H1 (cell line): Measurements from ENCODE around the gene RREB1. TPM values are rescaled to one million over a fixed set of nuclear protein-coding genes. Genes with fewer than 3 reads are reported as not detected.

ENCODE experiments used
- CTCF ChIA-PET: fragments of 300-600 bp; sonication (Branson Sonifier 250); formaldehyde crosslinking; loops from one replicate; lab custom pipeline; 2021; ENCODE audit not compliant: partially characterized antibody; lab: Charles Lee
- POLR2A ChIA-PET: fragments of 300-600 bp; sonication (Branson Sonifier 250); formaldehyde crosslinking; loops from one replicate; lab custom pipeline; 2021; ENCODE audit warnings: inconsistent platforms; ENCODE audit not compliant: partially characterized antibody; lab: Charles Lee
- DNase-seq, 2 experiments: peaks; one replicate each; pipeline versions ENCODE4 v3.0.0 to v3.0.0-alpha.2; 2010 to 2022; ENCODE audit warnings: low spot score in 2 of 2, low read depth in 1 of 2, mixed read lengths in 1 of 2
- FAIRE-seq: peaks from 2 replicates; lab custom pipeline; 2011; peaks lifted over from hg19 to GRCh38; lab: Jason Lieb, UNC
- H2AFZ ChIP-seq: 2 replicates; pipeline ENCODE4 v1.8.1; 2012; ENCODE audit warnings: low read length, inconsistent platforms
- H2AK5ac ChIP-seq: 2 replicates; pipeline ENCODE4 v1.6.1; 2013; ENCODE audit warnings: low read depth, low read length
- H2BK120ac ChIP-seq: replicated peaks from 2 replicates; pipeline ENCODE3; 2013; ENCODE audit warnings: low read depth, low read length, inconsistent platforms
- H2BK12ac ChIP-seq: 2 replicates; pipeline ENCODE4 v1.6.1; 2013; ENCODE audit warnings: low read depth, low read length
- H2BK15ac ChIP-seq: 2 replicates; pipeline ENCODE4 v1.6.1; 2013; ENCODE audit warnings: low read length
- H2BK20ac ChIP-seq: 2 replicates; pipeline ENCODE4 v1.6.1; 2013; ENCODE audit warnings: low read length
- H2BK5ac ChIP-seq: 2 replicates; pipeline ENCODE4 v1.6.1; 2013; ENCODE audit warnings: low read depth, low read length
- H3K14ac ChIP-seq: 2 replicates; pipeline ENCODE4 v1.6.1; 2013; ENCODE audit warnings: inconsistent platforms; ENCODE audit not compliant: insufficient read length
- H3K18ac ChIP-seq: 2 replicates; pipeline ENCODE4 v1.6.1; 2013; ENCODE audit warnings: low read length; ENCODE audit errors: extremely low read depth
- H3K23ac ChIP-seq: 2 replicates; pipeline ENCODE4 v1.6.1; 2013; ENCODE audit warnings: inconsistent platforms; ENCODE audit not compliant: insufficient read length
- H3K23me2 ChIP-seq: 2 replicates; pipeline ENCODE4 v1.6.1; 2013; ENCODE audit warnings: low read depth, low read length
- H3K27ac ChIP-seq: 2 replicates; pipeline ENCODE4 v1.6.1; 2011; ENCODE audit warnings: low read depth, low read length, inconsistent platforms
- H3K27me3 ChIP-seq, 4 experiments: replicated peaks in 1 of 4; 1 replicate in 1 of 4; 2 replicates in 3 of 4; pipeline versions ENCODE4 v1.6.1 to v1.8.1; 2011 to 2013; ENCODE audit warnings: low read length in 3 of 4, mild to moderate bottlenecking in 3 of 4, inconsistent platforms in 2 of 4, mixed read lengths in 2 of 4, moderate library complexity in 1 of 4; ENCODE audit not compliant: control insufficient read depth in 3 of 4, insufficient read depth in 3 of 4; ENCODE audit errors: extremely low read depth in 1 of 4
- H3K36me3 ChIP-seq, 4 experiments: 2 replicates each; pipeline versions ENCODE4 v1.6.1 to v1.8.1; 2011 to 2013; ENCODE audit warnings: mild to moderate bottlenecking in 4 of 4, low read length in 3 of 4, moderate library complexity in 2 of 4, control low read depth in 1 of 4, inconsistent platforms in 1 of 4; ENCODE audit not compliant: insufficient read depth in 4 of 4, control insufficient read depth in 2 of 4
- H3K4ac ChIP-seq: replicated peaks from 2 replicates; pipeline ENCODE3; 2013; ENCODE audit warnings: low read length, low read depth, mixed read lengths, inconsistent platforms; ENCODE audit not compliant: insufficient read length
- H3K4me1 ChIP-seq, 4 experiments: replicated peaks in 1 of 4; 1 replicate in 1 of 4; 2 replicates in 3 of 4; pipeline versions ENCODE4 v1.6.1 to v1.8.1; 2011 to 2013; ENCODE audit warnings: low read length in 3 of 4, inconsistent platforms in 2 of 4, mixed read lengths in 1 of 4; ENCODE audit not compliant: insufficient read depth in 4 of 4, control insufficient read depth in 3 of 4
- H3K4me2 ChIP-seq, 2 experiments: 2 replicates each; pipeline versions ENCODE4 v1.6.1 to v1.8.1; 2011 to 2013; ENCODE audit warnings: low read depth in 2 of 2, low read length in 2 of 2, control low read depth in 1 of 2, inconsistent platforms in 1 of 2, mild to moderate bottlenecking in 1 of 2; ENCODE audit not compliant: insufficient read depth in 1 of 2
- H3K4me3 ChIP-seq, 4 experiments: fragments of 200-600, 300-600 bp in 1 of 4; sonication (generic), shearing (Covaris generic), sonication (Bioruptor Twin) in 1 of 4; 2 replicates each; pipeline versions ENCODE4 v1.5.1 to v1.8.1; 2011 to 2016; ENCODE audit warnings: low read length in 4 of 4, low read depth in 3 of 4, control low read depth in 2 of 4, inconsistent platforms in 2 of 4, mild to moderate bottlenecking in 2 of 4, mixed read lengths in 1 of 4, moderate library complexity in 1 of 4; ENCODE audit not compliant: insufficient read depth in 2 of 4; ENCODE audit errors: extremely low read depth in 1 of 4
- H3K56ac ChIP-seq: replicated peaks from 2 replicates; pipeline ENCODE3; 2013; ENCODE audit warnings: low read depth, mild to moderate bottlenecking, mixed read lengths, low read length, inconsistent platforms; ENCODE audit not compliant: insufficient read length
- H3K79me1 ChIP-seq: 2 replicates; pipeline ENCODE4 v1.6.1; 2013; ENCODE audit warnings: low read depth, low read length, control low read depth
- H3K79me2 ChIP-seq, 2 experiments: 2 replicates each; pipeline versions ENCODE4 v1.6.1 to v1.8.1; 2012 to 2013; ENCODE audit warnings: low read length in 2 of 2, mild to moderate bottlenecking in 2 of 2, inconsistent platforms in 1 of 2; ENCODE audit not compliant: insufficient read depth in 2 of 2, control insufficient read depth in 1 of 2
- H3K9ac ChIP-seq, 4 experiments: replicated peaks in 1 of 4; 1 replicate in 1 of 4; 2 replicates in 3 of 4; pipeline versions ENCODE4 v1.6.1 to v1.8.1; 2011 to 2013; ENCODE audit warnings: low read depth in 3 of 4, low read length in 3 of 4, control low read depth in 2 of 4, mild to moderate bottlenecking in 2 of 4, moderate library complexity in 2 of 4, inconsistent platforms in 1 of 4; ENCODE audit errors: extremely low read depth in 1 of 4
- H3K9me3 ChIP-seq, 2 experiments: 2 replicates each; pipeline versions ENCODE4 v1.6.1 to v1.8.1; 2012 to 2013; ENCODE audit warnings: mild to moderate bottlenecking in 2 of 2, moderate library complexity in 2 of 2, control low read depth in 1 of 2, inconsistent platforms in 1 of 2, low read depth in 1 of 2, low read length in 1 of 2, mixed read lengths in 1 of 2; ENCODE audit not compliant: insufficient read depth in 2 of 2
- H4K20me1 ChIP-seq, 2 experiments: replicated peaks in 1 of 2; 2 replicates each; pipeline versions ENCODE3 to v1.8.1; 2011 to 2013; ENCODE audit warnings: inconsistent platforms in 2 of 2, low read length in 2 of 2, mild to moderate bottlenecking in 1 of 2; ENCODE audit not compliant: insufficient read depth in 2 of 2, control insufficient read depth in 1 of 2
- H4K5ac ChIP-seq: 2 replicates; pipeline ENCODE4 v1.6.1; 2013; ENCODE audit warnings: low read length, low read depth, mixed read lengths, inconsistent platforms; ENCODE audit not compliant: insufficient read length
- H4K8ac ChIP-seq: 2 replicates; pipeline ENCODE4 v1.8.0; 2013; ENCODE audit warnings: mild to moderate bottlenecking, moderate library complexity, low read length, inconsistent platforms; ENCODE audit not compliant: insufficient read depth; ENCODE audit errors: extremely low read depth
- H4K91ac ChIP-seq: replicated peaks from 2 replicates; pipeline ENCODE3; 2013; ENCODE audit warnings: low read length, mixed read lengths, inconsistent platforms; ENCODE audit not compliant: insufficient read length
- E2F6 ChIP-seq: IDR thresholded peaks from 2 replicates; pipeline ENCODE4 v1.6.1; 2012; ENCODE audit warnings: inconsistent platforms
- RXRA ChIP-seq: IDR thresholded peaks from 2 replicates; pipeline ENCODE4 v1.6.1; 2011; ENCODE audit warnings: low read depth, mild to moderate bottlenecking, low read length, moderate library complexity; ENCODE audit not compliant: insufficient read depth
- SP4 ChIP-seq: IDR thresholded peaks from 2 replicates; pipeline ENCODE4 v1.6.1; 2012; ENCODE audit warnings: low read length, inconsistent platforms
- TBP ChIP-seq: IDR thresholded peaks from 2 replicates; pipeline ENCODE4 v1.6.1; 2011; ENCODE audit warnings: low read depth, low read length, improper control_type of control experiment
- WGBS, 2 experiments: shearing (Covaris generic) in 1 of 2; methylation state at CpG; one replicate each; pipeline versions ENCODE4 v1.1.6 to v1.1.7; 2013 to 2015; ENCODE audit warnings: low lambda C conversion rate in 2 of 2, mixed read lengths in 2 of 2, inconsistent platforms in 1 of 2, low coverage in 1 of 2, missing lambda C conversion rate in 1 of 2; ENCODE audit not compliant: insufficient replicate concordance in 2 of 2, insufficient coverage in 1 of 2, insufficient read length in 1 of 2; ENCODE audit errors: extremely low coverage in 1 of 2, missing lambda C conversion rate in 1 of 2; 5-methylcytosine and 5-hydroxymethylcytosine counted together
- polyA plus RNA-seq, 7 experiments: library from polyadenylated mRNA; depleted of rRNA in 3 of 7; stranded (reverse) in 5 of 7; unstranded in 2 of 7; fragments of >200 nt in 5 of 7; fragments of 200-250 nt in 2 of 7; gene quantifications; 1 replicate in 5 of 7; 2 replicates in 1 of 7; 4 replicates in 1 of 7; pipeline versions ENCODE4 v1.2.1 to v1.2.3, GENCODE V29; 2011 to 2013; ENCODE audit warnings: missing spikeins in 2 of 7, mixed read lengths in 2 of 7
- total RNA-seq: library from RNA; stranded (reverse); fragmentation: NEBNext Ultra II Directional; extraction: Animal tissue kit (Norgen Biotek cat#: 25700); gene quantifications from 2 replicates; pipeline ENCODE4 v1.2.1, GENCODE V29; 2021

The RREB1 gene
- total and polyA plus RNA-seq, 2 of the 8 experiments (the other 6 are each of a cell fraction or from before 2014, with no cell fraction given), result 3.9 to 34.7 TPM

GRCh38 chr6:7295916-7296315, 188.2 kb downstream of the RREB1 start:
- no peak overlapping the region for H4K5ac ChIP-seq
- H2AFZ ChIP-seq, result no peak overlapping the region
- no peak overlapping the region for H3K4me3 ChIP-seq
- peaks cover 11 to 80% (median 38%) of the 10 kb centered on the region in 4 experiments; a peak in 7 of 8 replicates for H3K36me3 ChIP-seq
- no peaks in the 10 kb centered on the region for H4K20me1 ChIP-seq
- H3K9me3 ChIP-seq, result no peaks in the 10 kb centered on the region
- H3K9ac ChIP-seq, result no peak overlapping the region
- H3K14ac ChIP-seq, result no peak overlapping the region
- 91% methylated on average over 3 of the region's 3 CpGs; no CpG with 5 or more reads in 1 of the 2 experiments for WGBS, 2 experiments
- H3K4me2 ChIP-seq, result no peak overlapping the region
- no peak overlapping the region for H4K91ac ChIP-seq
- no peak overlapping the region for H3K56ac ChIP-seq
- H2BK12ac ChIP-seq, result no peak overlapping the region
- no peak overlapping the region for H2BK120ac ChIP-seq
- H3K23me2 ChIP-seq, result no peaks in the 10 kb centered on the region
- H2BK5ac ChIP-seq, result no peak overlapping the region
- no peak for FAIRE-seq
- no peaks in the 10 kb centered on the region for H3K79me2 ChIP-seq
- no peaks in the 10 kb centered on the region for H3K4me1 ChIP-seq
- H3K23ac ChIP-seq, result no peak overlapping the region
- H2BK15ac ChIP-seq, result no peak overlapping the region
- H4K8ac ChIP-seq, result no peak overlapping the region
- H2AK5ac ChIP-seq, result no peak overlapping the region
- CTCF ChIA-PET, result no interaction called here
- no peak overlapping the region for H3K27ac ChIP-seq
- no peak for DNase-seq
- H3K27me3 ChIP-seq, result no peaks in the 10 kb centered on the region
- no peak overlapping the region for H3K4ac ChIP-seq
- H2BK20ac ChIP-seq, result no peak overlapping the region
- POLR2A ChIA-PET, result no interaction called here
- no peak overlapping the region for H3K18ac ChIP-seq
- no peaks in the 10 kb centered on the region; the same call in 1 of the 2 replicates for H3K79me1 ChIP-seq
- TF ChIP-seq TBP (no peak), SP4 (no peak), E2F6 (no peak), RXRA (no peak)
